Neural cell (in vitro differentiated cells): ENCODE results near the gene MYO18B.

ENCODE experiments used
- EP300 ChIP-seq: fragments of 450-650 bp; conservative IDR thresholded peaks from 2 replicates; pipeline ENCODE4 v1.6.1; 2014; ENCODE audit warnings: antibody characterized with exemption, mild to moderate bottlenecking, moderate library complexity; ENCODE audit not compliant: poor library complexity, severe bottlenecking
- EZH2 ChIP-seq: fragments of 200-600, 300-800 bp; shearing (Covaris generic), sonication (generic); IDR thresholded peaks from 2 replicates; pipeline ENCODE4 v1.6.1; 2014; ENCODE audit warnings: antibody characterized with exemption, low read length, borderline replicate concordance, mild to moderate bottlenecking; ENCODE audit not compliant: insufficient read depth, poor library complexity, severe bottlenecking
- MXI1 ChIP-seq: fragments of 450-650 bp; conservative IDR thresholded peaks from 2 replicates; pipeline ENCODE4 v1.6.1; 2014; ENCODE audit warnings: antibody characterized with exemption, mild to moderate bottlenecking; ENCODE audit not compliant: poor library complexity, severe bottlenecking
- POLR2AphosphoS5 ChIP-seq: IDR thresholded peaks from 2 replicates; pipeline ENCODE4 v1.6.1; 2012
- RAD21 ChIP-seq: fragments of 450-650 bp; conservative IDR thresholded peaks from 2 replicates; pipeline ENCODE4 v1.6.1; 2014; ENCODE audit warnings: antibody characterized with exemption, mild to moderate bottlenecking, moderate library complexity
- SMC3 ChIP-seq: fragments of 450-650 bp; conservative IDR thresholded peaks from 2 replicates; pipeline ENCODE4 v1.6.1; 2014; ENCODE audit warnings: antibody characterized with exemption, mild to moderate bottlenecking, moderate library complexity; ENCODE audit not compliant: poor library complexity
- TF ChIP-seq, protein P1 (sequence below): fragments of 450-650 bp; IDR thresholded peaks from 2 replicates; pipeline ENCODE4 v1.5.1; 2014; ENCODE audit warnings: antibody characterized with exemption, mild to moderate bottlenecking, moderate library complexity; ENCODE audit not compliant: poor library complexity, severe bottlenecking

DNA sequence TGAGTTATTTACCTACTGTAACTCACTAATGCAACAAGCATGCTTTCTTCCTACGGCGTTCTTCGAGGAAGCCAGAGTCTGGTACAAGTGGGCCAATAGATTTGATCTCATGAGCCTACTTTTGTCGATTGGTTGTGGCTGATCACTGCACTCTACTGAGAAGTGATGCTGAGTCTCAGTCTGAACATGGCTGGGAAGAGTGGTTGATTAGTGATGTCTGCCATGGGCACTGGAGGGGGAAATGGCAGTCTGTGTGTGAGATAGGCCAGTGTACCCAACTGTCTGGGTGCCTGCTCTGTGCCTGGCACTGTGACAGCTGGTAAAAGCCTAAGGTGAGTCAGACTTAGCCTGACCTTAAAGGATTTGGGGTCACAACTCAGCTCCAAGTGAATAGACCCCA, 28.3 kb downstream of the MYO18B start:
- TF ChIP-seq, protein P1, sequence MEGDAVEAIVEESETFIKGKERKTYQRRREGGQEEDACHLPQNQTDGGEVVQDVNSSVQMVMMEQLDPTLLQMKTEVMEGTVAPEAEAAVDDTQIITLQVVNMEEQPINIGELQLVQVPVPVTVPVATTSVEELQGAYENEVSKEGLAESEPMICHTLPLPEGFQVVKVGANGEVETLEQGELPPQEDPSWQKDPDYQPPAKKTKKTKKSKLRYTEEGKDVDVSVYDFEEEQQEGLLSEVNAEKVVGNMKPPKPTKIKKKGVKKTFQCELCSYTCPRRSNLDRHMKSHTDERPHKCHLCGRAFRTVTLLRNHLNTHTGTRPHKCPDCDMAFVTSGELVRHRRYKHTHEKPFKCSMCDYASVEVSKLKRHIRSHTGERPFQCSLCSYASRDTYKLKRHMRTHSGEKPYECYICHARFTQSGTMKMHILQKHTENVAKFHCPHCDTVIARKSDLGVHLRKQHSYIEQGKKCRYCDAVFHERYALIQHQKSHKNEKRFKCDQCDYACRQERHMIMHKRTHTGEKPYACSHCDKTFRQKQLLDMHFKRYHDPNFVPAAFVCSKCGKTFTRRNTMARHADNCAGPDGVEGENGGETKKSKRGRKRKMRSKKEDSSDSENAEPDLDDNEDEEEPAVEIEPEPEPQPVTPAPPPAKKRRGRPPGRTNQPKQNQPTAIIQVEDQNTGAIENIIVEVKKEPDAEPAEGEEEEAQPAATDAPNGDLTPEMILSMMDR, result no peak
- TF ChIP-seq EZH2, result no peak
- TF ChIP-seq SMC3, result no peak
- TF ChIP-seq MXI1, result no peak
- no peak for TF ChIP-seq EP300
- TF ChIP-seq POLR2AphosphoS5, result no peak
- no peak for TF ChIP-seq RAD21
